MG63 (cell line): ENCODE results near the gene PRKCE. TPM values are rescaled to one million over a fixed set of nuclear protein-coding genes. Genes with fewer than 3 reads are reported as not detected.

Experiments
- DNase-seq: peaks from one replicate; pipeline ENCODE4 v3.0.0-alpha.2; 2020
- H3K27me3 ChIP-seq: fragments of 250-450 bp; sonication (Bioruptor Pico); 2 replicates; pipeline ENCODE4 v1.5.1; 2020; ENCODE audit warnings: mild to moderate bottlenecking, moderate library complexity
- H3K36me3 ChIP-seq: fragments of 250-450 bp; sonication (Bioruptor Pico); 2 replicates; pipeline ENCODE4 v1.5.1; 2020; ENCODE audit warnings: mild to moderate bottlenecking, moderate library complexity
- H3K4me3 ChIP-seq: fragments of 250-450 bp; sonication (Bioruptor Pico); 2 replicates; pipeline ENCODE4 v1.5.1; 2020; ENCODE audit warnings: mild to moderate bottlenecking, moderate library complexity
- H3K9me3 ChIP-seq: fragments of 250-450 bp; sonication (Bioruptor Pico); 2 replicates; pipeline ENCODE4 v1.5.1; 2020; ENCODE audit warnings: mild to moderate bottlenecking, moderate library complexity
- total RNA-seq: library from RNA; depleted of rRNA; stranded (reverse); fragments of >200 nt; shearing (Covaris generic); gene quantifications from 2 replicates; pipeline ENCODE4 v1.2.3, GENCODE V29; 2014; ENCODE audit warnings: low replicate concordance

Gene PRKCE
- total RNA-seq, 1 experiment from 2014 or later: 16.9 TPM

- H3K9me3 ChIP-seq: no peaks in the 10 kb centered on the region
- no peak overlapping the region for H3K4me3 ChIP-seq
- DNase-seq: no peak
- H3K27me3 ChIP-seq: no peaks in the 10 kb centered on the region
- no peaks in the 10 kb centered on the region for H3K36me3 ChIP-seq
Measured at GRCh38 chr2:45768208-45768607, 116.7 kb downstream of the PRKCE start.

DNA sequence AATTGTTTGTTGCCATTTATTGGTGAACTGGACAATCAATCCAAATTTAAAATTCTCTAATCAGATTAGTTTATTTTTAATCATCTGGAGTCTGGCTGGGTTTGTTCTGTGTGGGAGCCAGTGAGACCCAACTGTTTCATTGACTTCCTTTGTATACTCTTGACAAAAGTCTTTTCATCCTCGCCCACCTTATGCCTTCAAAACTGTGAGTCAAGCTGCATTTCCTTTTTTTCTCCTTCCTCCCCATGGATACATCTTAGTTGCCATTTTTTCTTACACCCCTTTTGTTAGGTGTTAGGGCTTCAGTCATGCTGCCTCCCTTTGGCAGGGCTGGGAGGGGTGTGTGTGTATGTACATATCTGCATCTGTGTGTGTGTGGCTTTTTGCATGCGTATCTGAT, 117.6 kb downstream of the PRKCE start:
- DNase-seq: no peak
- H3K4me3 ChIP-seq: no peak overlapping the region
- no peaks in the 10 kb centered on the region for H3K27me3 ChIP-seq
- no peaks in the 10 kb centered on the region for H3K36me3 ChIP-seq
- H3K9me3 ChIP-seq: no peaks in the 10 kb centered on the region

GRCh38 chr2:45769854-45770576, 118.5 kb downstream of the PRKCE start:
- Histone ChIP-seq H3K36me3 (no peaks in the 10 kb centered on the region), H3K27me3 (no peaks in the 10 kb centered on the region), H3K9me3 (no peaks in the 10 kb centered on the region), H3K4me3 (no peak overlapping the region)
- DNase-seq: no peak

DNA sequence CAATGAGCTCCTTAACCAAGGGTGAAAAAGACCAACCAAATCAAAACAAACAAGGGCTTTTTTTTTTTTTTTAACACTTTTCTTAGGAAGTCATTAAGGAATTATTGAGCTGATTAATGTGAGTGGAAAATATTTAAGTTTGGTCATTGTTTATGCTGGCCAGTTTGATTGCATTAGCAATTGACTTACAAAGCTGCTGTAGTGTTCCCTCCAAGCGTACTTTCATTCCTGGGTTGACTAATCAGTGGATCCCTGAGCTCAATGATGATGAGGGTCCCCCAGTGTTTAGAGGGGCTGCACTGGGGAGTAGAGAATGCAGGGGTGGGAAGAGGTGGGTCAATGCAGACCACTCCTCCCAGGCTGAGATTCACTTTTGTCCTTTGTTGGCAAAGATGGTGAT, 119.3 kb downstream of the PRKCE start:
- H3K9me3 ChIP-seq: no peaks in the 10 kb centered on the region
- no peak for DNase-seq
- no peaks in the 10 kb centered on the region for H3K27me3 ChIP-seq
- no peaks in the 10 kb centered on the region for H3K36me3 ChIP-seq
- H3K4me3 ChIP-seq: no peak overlapping the region

DNA sequence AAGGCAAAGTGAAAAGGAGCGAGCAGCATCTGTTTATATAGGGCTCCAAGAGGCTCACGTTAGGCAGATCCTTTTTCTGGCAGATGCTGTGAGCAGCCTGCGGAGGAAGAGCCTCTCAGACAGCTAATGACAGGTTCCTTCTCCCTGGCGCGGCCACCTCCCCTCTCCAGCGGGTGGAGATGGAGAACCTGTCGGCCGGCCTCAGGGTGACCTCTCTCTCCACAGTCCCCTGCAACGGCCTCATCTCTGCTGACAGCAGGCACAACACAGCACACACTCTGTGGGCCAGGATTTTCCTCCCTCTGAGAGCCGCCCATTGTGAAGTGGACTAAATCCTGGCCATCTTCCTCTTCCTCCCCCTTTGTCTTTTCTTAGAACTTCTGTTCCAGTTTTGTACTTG, 119.8 kb downstream of the PRKCE start:
- no peak for DNase-seq
- Histone ChIP-seq H3K4me3 (no peak overlapping the region), H3K27me3 (no peaks in the 10 kb centered on the region), H3K9me3 (no peaks in the 10 kb centered on the region), H3K36me3 (no peaks in the 10 kb centered on the region)

DNA sequence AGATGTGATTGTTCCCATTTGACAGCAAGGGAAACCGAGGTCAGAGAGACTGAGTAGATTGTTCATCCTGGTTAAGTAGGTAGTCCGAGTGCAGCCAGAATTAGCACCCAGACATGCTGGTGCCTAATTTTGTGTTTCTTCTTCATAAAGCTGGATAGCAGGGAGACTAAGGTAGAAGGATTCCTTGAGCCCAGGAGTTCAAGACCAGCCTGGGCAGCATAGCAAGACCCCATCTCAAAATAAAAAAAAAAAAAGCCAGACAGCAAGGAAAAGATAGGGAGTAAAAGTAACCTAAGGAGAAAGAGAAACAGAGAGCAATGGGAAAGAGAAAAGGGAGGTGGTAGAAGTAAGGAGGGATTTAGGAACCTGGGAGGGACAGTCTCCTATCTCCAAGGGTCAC, 120.6 kb downstream of the PRKCE start:
- Histone ChIP-seq H3K4me3 (no peak overlapping the region), H3K27me3 (no peaks in the 10 kb centered on the region), H3K36me3 (no peaks in the 10 kb centered on the region), H3K9me3 (no peaks in the 10 kb centered on the region)
- no peak for DNase-seq

DNA sequence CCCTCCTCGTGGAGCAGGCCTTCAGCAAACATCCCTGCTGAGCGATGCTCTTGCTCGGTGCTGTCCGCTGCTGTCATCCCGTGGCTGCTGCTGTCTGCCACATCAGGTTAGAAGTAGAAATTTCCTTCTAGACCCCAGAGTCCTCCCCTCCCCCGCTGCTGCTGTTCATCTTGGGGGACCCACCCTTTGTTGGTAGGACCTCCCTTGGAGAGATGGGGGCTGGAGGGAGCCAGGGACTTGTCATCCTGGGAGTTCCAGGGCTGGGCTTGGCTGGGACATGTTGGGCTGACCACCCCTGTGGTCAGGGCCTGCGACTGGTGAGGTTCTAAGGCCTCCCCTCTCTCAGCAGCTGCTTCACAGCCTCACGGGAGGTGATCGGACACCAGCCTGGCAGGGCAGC, 122.4 kb downstream of the PRKCE start:
- H3K9me3 ChIP-seq: no peaks in the 10 kb centered on the region
- no peak for DNase-seq
- no peaks in the 10 kb centered on the region for H3K27me3 ChIP-seq
- no peaks in the 10 kb centered on the region for H3K36me3 ChIP-seq
- H3K4me3 ChIP-seq: no peak overlapping the region

GRCh38 chr2:45774688-45775244, 123.3 kb downstream of the PRKCE start:
- Histone ChIP-seq H3K27me3 (no peaks in the 10 kb centered on the region), H3K9me3 (no peaks in the 10 kb centered on the region), H3K36me3 (no peaks in the 10 kb centered on the region), H3K4me3 (no peak overlapping the region)
- DNase-seq: no peak

GRCh38 chr2:45776160-45776955, 124.9 kb downstream of the PRKCE start:
- Histone ChIP-seq H3K4me3 (no peak overlapping the region), H3K36me3 (no peaks in the 10 kb centered on the region), H3K27me3 (no peaks in the 10 kb centered on the region), H3K9me3 (no peaks in the 10 kb centered on the region)
- DNase-seq: no peak

GRCh38 chr2:45777996-45778719, 126.7 kb downstream of the PRKCE start:
- H3K36me3 ChIP-seq: no peaks in the 10 kb centered on the region
- H3K4me3 ChIP-seq: no peak overlapping the region
- no peaks in the 10 kb centered on the region for H3K27me3 ChIP-seq
- DNase-seq: no peak
- H3K9me3 ChIP-seq: no peaks in the 10 kb centered on the region

- H3K9me3 ChIP-seq: no peaks in the 10 kb centered on the region
- H3K27me3 ChIP-seq: no peaks in the 10 kb centered on the region
- DNase-seq: peak; percentile 31
- no peak overlapping the region for H3K4me3 ChIP-seq
- H3K36me3 ChIP-seq: no peaks in the 10 kb centered on the region
Measured at GRCh38 chr2:45778720-45779171, 127.3 kb downstream of the PRKCE start.

GRCh38 chr2:45780541-45781463, 129.3 kb downstream of the PRKCE start:
- H3K36me3 ChIP-seq: no peaks in the 10 kb centered on the region
- H3K4me3 ChIP-seq: no peak overlapping the region
- no peak for DNase-seq
- no peaks in the 10 kb centered on the region for H3K27me3 ChIP-seq
- H3K9me3 ChIP-seq: no peaks in the 10 kb centered on the region

GRCh38 chr2:45781464-45781811, 130.0 kb downstream of the PRKCE start:
- Histone ChIP-seq H3K27me3 (no peaks in the 10 kb centered on the region), H3K9me3 (no peaks in the 10 kb centered on the region), H3K36me3 (no peaks in the 10 kb centered on the region), H3K4me3 (no peak overlapping the region)
- DNase-seq: no peak

DNA sequence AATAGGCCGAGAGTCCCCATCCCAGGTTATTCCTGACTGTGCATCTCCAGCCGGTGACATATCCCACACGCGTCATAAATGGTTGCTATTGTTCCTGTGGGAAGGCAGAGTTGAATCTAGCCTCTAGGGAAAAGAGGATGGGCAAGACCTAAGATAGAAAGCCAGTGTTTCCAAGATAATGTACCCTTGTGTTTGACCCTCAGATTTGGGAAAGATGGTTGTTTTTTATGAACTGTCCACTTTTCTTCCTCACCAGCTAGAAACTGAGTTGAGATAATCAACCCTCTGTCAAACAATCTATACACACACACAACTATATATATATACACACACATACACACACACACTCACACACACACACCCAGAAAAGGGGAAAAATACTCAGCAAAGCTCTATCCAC, 131.0 kb downstream of the PRKCE start:
- Histone ChIP-seq H3K4me3 (no peak overlapping the region), H3K27me3 (no peaks in the 10 kb centered on the region), H3K36me3 (no peaks in the 10 kb centered on the region), H3K9me3 (no peaks in the 10 kb centered on the region)
- no peak for DNase-seq

- Histone ChIP-seq H3K27me3 (no peaks in the 10 kb centered on the region), H3K4me3 (no peak overlapping the region), H3K9me3 (no peaks in the 10 kb centered on the region), H3K36me3 (no peaks in the 10 kb centered on the region)
- DNase-seq: peak; percentile 14
Measured at GRCh38 chr2:45782986-45783385, 131.5 kb downstream of the PRKCE start.
